ENCODE data around the gene FAM180A. TPM values are rescaled to one million over a fixed set of nuclear protein-coding genes. Genes with fewer than 3 reads are reported as not detected.
A peak's percentile ranks its signal among the peaks of the same experiment; 100 is the strongest.

The FAM180A gene
- total and polyA plus RNA-seq, 2 of the 8 experiments (the other 6 are each of a cell fraction or from before 2014, with no cell fraction given) = not detected

DNA sequence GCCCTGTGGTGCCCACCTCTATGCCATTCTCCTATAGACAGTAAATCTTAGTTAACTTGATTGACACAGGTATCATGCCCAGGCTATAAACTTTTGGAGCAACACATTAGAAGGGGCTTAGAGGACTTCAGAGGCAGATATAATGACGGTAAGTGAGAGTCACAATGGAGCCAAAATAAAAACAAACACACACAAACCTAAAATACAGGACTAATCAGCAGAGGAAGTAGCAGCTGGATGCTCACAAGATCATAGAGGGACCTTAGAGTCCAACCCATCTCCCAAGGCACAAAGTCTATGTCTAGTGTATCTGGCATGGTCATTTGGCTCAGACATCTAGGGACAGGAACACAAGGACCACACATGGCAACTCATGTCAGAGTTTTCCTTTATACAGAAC is 32.9 kb downstream of the FAM180A start:
- no peak overlapping the region for H2BK12ac ChIP-seq (ENCODE audit: low read depth, low read length)
- no peak overlapping the region for H3K4me2 ChIP-seq (ENCODE audit: insufficient read depth in 1 of 2, low read depth in 2 of 2, low read length in 2 of 2)
- no peak overlapping the region; the same call in 1 of the 2 replicates for H2BK20ac ChIP-seq (ENCODE audit: low read length)
- peaks cover 0 to 5% of the 10 kb centered on the region in 2 experiments for H4K20me1 ChIP-seq (replicated peaks in 1 of 2; ENCODE audit: control insufficient read depth in 1 of 2, insufficient read depth in 2 of 2, low read length in 2 of 2)
- no peak overlapping the region for H2AFZ ChIP-seq (ENCODE audit: low read length)
- DNase-seq (ENCODE audit: low read depth in 1 of 2, low spot score in 2 of 2) (no peak), FAIRE-seq (no peak)
- ChIA-PET CTCF (ENCODE audit: partially characterized antibody) (interaction anchor here (1.1 to 14.4 kb wide), 6 partner anchors 10 to 85 kb away, joined by 3 to 133 read pairs (median 6); no protein-coding TSS in a partner anchor), POLR2A (ENCODE audit: partially characterized antibody) (no interaction called here)
- no peak overlapping the region for H3K23ac ChIP-seq (ENCODE audit: insufficient read length)
- no peak overlapping the region for H3K9ac ChIP-seq (replicated peaks in 1 of 4; ENCODE audit: extremely low read depth in 1 of 4, low read depth in 3 of 4, low read length in 3 of 4)
- H3K27ac ChIP-seq (ENCODE audit: low read depth, low read length) = no peak overlapping the region
- H4K8ac ChIP-seq (ENCODE audit: extremely low read depth, insufficient read depth, low read length) = no peak overlapping the region
- no peaks in the 10 kb centered on the region for H3K9me3 ChIP-seq (ENCODE audit: insufficient read depth in 2 of 2, low read depth in 1 of 2, low read length in 1 of 2)
- H3K4me1 ChIP-seq (replicated peaks in 1 of 4; ENCODE audit: control insufficient read depth in 3 of 4, insufficient read depth in 4 of 4, low read length in 3 of 4) = peaks cover 0 to 4% (median 2%) of the 10 kb centered on the region in 4 experiments; a peak in 1 of 7 replicates
- H3K79me1 ChIP-seq (ENCODE audit: low read depth, low read length) = no peaks in the 10 kb centered on the region
- no peak overlapping the region for H4K91ac ChIP-seq (replicated peaks; ENCODE audit: insufficient read length, low read length)
- 85% methylated on average over 1 of the region's 1 CpG; no CpG with 5 or more reads in 1 of the 2 experiments for WGBS, 2 experiments (ENCODE audit: extremely low coverage in 1 of 2, insufficient coverage in 1 of 2, insufficient read length in 1 of 2, insufficient replicate concordance in 2 of 2, low coverage in 1 of 2, low lambda C conversion rate in 2 of 2, missing lambda C conversion rate in 1 of 2)
- H4K5ac ChIP-seq (ENCODE audit: insufficient read length, low read depth, low read length) = no peak overlapping the region
- H3K4ac ChIP-seq (replicated peaks; ENCODE audit: insufficient read length, low read depth, low read length) = no peak overlapping the region
- no peak overlapping the region for H3K56ac ChIP-seq (replicated peaks; ENCODE audit: insufficient read length, low read depth, low read length)
- H2BK5ac ChIP-seq (ENCODE audit: low read depth, low read length) = no peak overlapping the region
- H2BK15ac ChIP-seq (ENCODE audit: low read length) = no peak overlapping the region
- H2BK120ac ChIP-seq (replicated peaks; ENCODE audit: low read depth, low read length) = no peak overlapping the region
- no peak overlapping the region for H3K14ac ChIP-seq (ENCODE audit: insufficient read length)
- peaks cover 6% of the 10 kb centered on the region; the same call in 1 of the 2 replicates for H3K23me2 ChIP-seq (ENCODE audit: low read depth, low read length)
- H2AK5ac ChIP-seq (ENCODE audit: low read depth, low read length) = 0 out of 2 replicates have a peak overlapping the region, but pooled peaks have one; percentile 56
- H3K4me3 ChIP-seq (ENCODE audit: extremely low read depth in 1 of 4, insufficient read depth in 2 of 4, low read depth in 3 of 4, low read length in 4 of 4) = no peak overlapping the region
- H3K27me3 ChIP-seq (replicated peaks in 1 of 4; ENCODE audit: control insufficient read depth in 3 of 4, extremely low read depth in 1 of 4, insufficient read depth in 3 of 4, low read length in 3 of 4) = no peaks in the 10 kb centered on the region
- TF ChIP-seq SIRT6 (IDR thresholded peaks at IDR 0.05; ENCODE audit: low read length) (no peak), PHF8 (conservative IDR thresholded peaks at IDR 0.05; ENCODE audit: low read depth, low read length) (no peak), BRCA1 (IDR thresholded peaks at IDR 0.05; ENCODE audit: low read depth, low read length) (no peak), TCF12 (IDR thresholded peaks at IDR 0.05; ENCODE audit: low read depth, low read length) (no peak), EGR1 (IDR thresholded peaks at IDR 0.05; ENCODE audit: borderline replicate concordance, low read depth, low read length) (no peak)
- no peaks in the 10 kb centered on the region for H3K79me2 ChIP-seq (ENCODE audit: control insufficient read depth in 1 of 2, insufficient read depth in 2 of 2, low read length in 2 of 2)
- no peak overlapping the region for H3K18ac ChIP-seq (ENCODE audit: extremely low read depth, low read length)
- H3K36me3 ChIP-seq (ENCODE audit: control insufficient read depth in 2 of 4, insufficient read depth in 4 of 4, low read length in 3 of 4) = no peaks in the 10 kb centered on the region
